CMK (cell line): ENCODE measurements around the gene INCA1.

Experiments
- DNase-seq: peaks from one replicate; pipeline ENCODE4 v3.0.0-alpha.2; 2010; ENCODE audit warnings: low read depth

The INCA1 gene

DNA sequence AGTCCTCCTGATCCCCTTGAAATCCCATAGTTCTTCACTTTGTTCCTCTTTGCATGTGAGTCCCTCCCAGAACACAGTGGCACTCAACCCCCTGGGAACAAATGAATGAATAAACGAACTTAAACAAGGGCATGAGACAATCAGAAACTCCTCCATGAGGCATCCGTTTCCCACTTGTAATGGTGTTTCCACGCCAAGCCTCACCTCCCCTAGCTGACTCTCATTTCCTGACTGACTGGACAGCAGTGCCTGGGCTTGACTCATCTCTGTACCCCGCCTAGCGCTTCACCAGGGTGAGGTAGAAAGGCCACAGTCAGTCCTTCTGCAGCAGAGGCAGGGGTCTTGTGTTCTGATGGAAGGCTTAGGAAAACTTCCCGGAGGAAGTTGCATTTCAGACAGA, 14.6 kb upstream of the INCA1 start:
- no peak for DNase-seq

DNA sequence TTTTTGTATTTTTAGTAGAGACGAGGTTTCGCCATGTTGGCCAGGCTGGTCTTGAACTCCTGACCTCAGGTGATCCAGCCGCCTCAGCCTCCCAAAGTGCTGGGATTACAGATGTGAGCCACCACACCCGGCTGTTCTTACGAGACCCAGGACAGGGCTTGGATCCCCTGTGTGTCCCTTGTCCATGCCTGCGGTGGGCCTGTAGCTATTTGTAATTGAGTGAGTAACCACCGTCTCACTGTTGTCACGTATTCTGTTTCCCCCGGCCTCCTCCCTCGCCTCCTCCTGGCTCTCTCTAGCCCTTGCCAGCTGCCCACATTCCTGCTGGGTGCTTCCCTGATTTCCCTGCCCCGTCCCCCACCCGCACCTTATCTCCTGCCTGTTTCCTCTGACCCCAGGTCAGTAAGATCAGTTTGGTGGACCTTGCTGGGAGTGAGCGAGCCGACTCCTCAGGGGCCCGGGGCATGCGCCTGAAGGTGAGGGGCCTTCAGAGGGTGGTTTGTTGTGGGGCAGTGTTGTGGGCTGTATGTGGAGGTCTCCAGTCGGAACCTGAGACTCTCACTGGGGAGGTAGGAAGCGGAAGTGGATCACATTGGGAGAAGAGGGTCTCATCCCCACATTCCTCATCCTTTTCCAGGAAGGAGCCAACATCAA, 6.0 kb upstream of the INCA1 start:
- DNase-seq = no peak

DNA sequence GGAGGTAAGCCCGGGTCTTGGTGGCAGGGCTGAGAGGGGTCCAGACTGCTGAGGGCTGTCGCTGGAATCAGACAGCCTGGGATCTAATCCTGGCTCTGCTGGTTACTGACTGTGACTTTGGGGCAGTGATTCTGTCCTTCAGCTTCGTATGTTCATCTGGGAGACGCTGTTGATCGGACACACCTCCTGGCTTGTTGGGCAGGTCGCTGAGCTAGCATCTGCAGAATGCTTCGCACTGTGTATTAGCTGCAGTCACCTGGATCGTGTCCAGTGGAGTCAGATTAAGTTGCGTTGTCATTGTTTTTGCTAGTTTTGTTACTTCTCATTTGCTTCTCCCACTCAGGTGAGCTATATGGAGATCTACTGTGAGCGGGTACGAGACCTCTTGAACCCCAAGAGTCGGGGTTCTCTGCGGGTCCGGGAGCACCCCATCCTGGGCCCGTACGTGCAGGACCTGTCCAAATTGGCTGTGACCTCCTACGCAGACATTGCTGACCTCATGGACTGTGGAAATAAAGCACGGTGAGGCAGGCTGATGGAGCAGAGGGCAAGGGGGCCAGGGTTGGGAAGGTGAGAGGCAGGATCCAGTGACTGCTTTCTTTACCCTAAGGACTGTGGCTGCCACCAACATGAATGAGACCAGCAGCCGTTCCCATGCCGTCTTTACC, 4.9 kb upstream of the INCA1 start:
- DNase-seq = no peak

DNA sequence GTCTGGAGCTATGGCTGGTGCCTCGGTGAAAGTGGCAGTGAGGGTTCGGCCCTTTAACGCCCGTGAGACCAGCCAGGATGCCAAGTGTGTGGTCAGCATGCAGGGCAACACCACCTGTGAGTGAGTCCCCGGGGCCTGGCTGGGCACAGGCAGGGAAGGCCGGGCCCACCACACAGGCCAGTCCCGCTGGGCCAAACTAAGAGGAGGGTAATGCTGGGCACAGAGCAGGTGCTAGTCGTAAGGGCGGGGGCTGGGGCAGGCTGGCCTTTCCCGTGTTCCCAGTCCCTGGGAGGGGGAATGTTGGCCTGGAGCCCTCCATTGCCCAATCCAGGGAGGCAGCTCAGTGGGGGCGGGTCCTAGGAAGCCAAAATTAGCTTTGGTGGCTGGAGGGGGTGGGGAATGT, 2.9 kb upstream of the INCA1 start:
- no peak for DNase-seq

DNA sequence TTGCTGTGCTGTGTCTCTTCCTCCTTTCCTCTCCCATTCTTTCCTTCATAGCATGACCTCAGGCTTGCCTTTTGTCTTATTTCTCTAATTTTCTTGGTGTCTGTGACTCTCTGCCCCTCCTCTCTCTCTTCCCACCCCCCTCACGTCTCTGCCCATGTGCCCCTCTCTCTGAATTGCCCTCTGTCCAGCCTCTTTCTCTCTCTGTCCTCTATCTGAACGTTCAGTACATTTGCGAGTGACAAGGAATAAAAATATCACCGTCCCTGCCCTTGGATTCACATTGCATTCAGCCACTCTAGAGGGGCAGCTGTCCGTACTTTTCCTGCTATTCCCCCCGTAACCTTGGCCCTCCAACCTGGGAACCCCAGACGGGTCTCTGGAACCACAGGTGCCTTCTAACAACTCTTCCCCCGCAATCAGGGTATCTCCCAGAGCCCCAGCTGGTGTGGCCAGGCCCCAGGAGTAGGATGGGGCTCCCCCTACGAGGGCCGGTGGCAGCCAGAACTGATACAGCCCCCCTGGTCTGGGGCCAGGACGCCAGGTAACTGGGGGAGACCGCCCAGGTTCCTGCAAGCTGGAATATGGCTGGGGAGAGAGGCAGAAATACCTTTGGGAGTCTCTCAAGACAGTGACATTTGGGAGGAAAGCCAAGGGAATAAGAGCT, 2.2 kb upstream of the INCA1 start:
- DNase-seq = no peak

DNA sequence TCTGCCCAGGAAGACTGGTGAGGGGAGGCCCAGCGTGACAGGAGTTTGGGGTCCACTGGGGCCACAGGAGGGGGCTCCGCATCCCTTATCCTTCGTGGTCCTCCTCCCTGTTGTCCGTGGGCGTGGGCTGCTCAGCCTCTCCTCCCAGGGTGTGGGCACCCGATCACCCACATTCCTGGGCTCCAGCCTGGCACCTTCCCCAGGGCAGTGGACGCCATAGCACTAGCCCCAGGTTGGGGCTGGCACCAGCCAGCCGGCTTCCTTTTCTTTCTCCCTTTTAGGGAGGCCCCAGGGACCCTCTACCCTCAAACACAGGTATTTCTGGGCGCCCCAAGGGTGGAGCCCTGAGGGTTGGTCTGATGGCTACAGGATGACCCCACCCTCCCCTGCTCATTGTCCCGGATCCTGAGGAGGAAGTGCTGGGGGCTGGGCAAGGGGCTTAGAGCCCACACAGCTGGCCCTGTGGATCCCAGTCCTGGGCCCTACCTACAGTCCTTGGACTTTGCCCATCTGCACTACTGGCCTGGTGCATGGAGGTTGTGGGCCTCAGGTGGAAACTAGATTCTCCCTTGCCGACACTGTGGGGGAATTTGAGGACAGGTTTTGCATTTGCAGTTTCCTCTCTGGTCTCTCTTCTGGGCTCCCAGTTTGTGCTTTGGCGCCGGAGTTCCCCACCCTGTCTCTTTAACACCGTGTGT, 1.6 kb upstream of the INCA1 start:
- DNase-seq = no peak

DNA sequence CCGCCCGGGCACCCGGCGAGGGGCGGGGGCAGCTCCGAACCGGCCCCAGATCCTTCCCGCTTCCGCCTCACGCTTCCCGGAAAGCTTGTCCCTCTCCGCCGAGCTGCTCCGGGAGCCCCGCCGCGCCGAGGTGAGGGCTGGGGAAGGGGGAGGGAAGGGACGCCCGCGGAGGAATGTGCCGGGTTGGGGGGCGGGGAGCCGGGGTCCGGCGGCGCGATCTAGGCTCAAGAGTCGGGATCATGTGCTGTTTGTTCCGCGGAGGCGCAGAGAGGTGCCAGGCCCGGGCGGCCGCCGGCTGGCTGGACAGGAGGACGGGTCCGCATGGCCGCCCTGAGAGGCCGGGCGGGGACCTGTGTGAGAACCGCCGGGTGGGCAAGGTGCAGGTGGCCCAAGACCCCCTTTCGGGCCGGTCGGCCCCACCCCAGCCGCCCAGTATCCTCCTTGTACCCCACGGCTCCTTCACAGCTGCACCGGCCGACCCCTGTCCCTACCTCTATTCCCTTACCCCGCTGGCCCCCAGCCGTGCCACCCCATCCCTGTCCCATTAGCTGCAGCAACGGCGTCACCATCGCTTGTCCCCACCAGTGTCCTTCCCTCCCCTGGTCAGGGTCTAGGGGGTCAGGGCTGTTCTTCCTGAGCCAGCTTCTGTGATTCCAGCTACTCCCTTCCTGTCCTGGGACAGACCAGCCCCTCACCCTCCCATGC, 857 bp upstream of the INCA1 start:
- DNase-seq = peak; percentile 11

DNA sequence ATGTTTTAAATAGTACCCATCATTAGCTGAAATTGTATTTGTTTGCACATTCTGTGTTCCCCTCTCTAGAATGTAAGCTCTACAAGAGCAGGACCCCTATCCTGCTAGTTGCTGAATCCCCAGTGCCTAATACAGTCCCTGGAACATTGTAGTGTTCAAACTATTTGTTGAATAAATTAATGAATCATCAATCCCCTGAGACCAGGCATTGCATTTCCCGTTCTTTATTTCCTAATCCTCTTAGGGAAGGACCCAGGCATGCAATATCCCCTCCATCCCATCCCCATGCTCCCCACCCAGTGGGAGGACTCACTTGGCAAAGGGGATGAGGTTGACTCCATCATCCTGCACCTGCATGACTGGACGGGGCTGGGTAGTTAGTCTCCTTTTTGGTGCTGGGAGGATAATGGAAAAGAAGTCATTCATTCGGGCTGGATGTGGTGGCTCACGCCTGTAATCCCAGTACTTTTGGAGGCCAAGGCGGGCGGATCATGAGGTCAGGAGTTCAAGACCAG, 3.2 kb downstream of the INCA1 start:
- no peak for DNase-seq

DNA sequence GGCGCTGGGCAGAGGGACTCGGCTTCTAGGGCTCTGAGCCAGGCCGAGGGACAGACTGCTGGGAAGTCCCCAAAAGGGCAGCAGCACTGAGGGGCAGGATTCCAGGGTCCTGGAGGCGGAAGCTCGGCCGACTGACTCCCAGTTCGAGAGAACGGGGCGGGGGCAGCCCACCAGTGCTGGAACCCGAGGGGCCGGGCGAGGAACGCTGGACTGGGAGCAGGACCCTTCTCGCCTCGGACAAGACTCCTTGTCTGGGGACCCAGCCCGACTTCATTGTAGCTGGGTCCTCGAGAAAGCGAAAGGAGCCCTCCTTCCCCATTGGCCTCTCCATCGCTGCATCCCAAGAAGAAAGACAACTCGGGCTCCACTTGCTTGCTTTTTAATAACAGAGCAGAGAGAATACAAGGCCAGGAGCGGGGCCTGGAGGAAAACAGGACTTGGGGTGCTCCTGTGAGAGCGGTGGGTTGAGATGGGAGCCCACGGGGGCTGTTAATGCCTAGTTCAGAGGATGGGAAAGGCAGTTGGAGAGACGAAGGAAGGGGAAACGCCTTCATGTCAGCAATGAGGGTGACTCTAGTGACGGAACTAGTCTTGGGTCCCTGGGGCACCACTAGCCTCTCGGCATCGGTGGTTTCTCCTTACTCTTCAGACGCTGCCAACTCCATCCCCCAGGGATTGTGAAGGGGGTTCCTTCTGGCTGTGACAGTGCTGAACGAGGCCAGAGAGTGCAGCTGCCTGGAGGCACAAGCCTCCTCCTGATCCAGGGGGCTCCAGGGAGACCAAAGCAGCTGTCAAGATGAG, 9.4 kb downstream of the INCA1 start:
- no peak for DNase-seq

DNA sequence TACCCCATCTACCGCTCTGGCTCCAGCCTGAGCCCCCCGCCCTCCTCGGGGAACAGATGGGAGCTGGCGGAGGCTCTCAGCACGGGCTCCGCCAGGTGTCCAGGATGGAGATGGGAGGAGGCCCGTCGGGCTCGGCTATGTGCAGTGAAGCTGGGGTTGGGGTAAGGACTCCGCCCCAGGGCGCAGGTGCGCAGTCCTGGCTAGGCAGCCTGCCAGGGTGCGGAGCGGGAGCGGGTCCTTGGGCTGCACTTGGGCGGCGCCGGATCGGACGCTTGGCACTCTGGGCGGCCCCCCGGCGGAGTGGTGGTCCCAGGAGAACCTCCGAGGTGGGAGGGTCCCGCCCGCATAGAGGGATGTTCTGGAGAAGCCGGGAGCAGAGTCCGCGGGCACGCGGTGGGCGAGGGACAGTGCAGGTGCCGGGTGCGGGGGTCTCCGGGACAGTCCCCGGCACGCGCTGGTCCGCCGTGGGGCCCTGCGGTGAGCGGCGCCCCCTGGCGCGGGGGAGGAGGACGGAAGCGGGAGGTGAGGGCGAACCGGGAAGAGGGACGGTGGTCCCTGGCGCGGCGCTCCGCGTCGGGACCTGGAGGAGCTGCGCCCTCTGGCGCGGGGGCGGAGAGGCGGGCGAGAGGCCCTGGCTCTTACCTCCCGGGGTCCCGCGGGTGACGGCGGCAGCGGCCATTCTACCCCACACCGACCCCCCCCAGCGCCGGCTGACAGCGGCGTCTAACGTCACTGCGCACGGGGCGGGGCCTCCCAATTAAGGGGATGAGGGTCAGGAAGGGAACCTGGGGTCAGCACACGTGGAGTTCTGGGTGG, 10.2 kb downstream of the INCA1 start, which contains the start of gene CAMTA2:
CAMTA2 (minus strand) TSS at position 725 of the 816 bp plus-strand sequence. CDS start 1,453 bp downstream, outside the sequence.
- DNase-seq = peak; percentile 75

DNA sequence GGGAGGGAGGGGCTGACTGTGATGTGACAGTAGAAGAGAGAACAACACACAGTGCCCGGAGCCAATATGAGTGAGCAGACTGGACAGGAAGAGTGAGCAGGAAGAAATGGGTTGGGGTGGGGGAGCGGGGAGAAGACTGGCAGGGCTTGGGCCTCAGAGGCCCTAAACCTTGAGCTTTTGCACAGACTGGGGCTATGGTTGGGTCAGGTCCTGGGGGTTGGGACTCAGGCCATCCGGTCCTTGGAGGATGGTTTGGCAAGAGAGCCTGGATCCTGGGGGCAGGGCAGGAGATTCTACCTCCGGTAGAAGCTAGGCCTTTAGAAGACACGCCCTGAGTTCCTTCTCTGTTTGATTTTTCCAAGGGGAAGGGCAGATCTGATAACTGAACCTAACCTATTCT, 10.9 kb downstream of the INCA1 start:
- DNase-seq = no peak

DNA sequence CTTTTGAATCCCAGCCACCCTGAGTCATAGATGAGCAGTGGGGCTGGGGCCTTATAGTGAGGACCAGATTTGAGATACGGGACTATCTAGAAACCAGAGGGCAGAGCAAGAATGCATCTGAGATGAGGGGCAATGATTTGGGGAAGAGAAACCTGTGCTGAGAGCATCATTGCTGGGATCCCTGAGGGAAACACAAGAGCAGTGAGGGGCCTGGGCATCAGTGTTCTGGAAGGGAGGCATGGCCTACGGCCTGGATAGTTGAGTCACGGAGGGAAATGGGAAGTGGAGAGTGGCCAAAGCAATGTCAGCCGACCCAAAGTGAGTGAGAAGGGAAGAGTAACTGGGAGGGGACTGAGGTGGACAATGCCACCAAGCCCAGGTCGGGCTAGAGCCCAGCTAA, 15.0 kb downstream of the INCA1 start:
- no peak for DNase-seq

DNA sequence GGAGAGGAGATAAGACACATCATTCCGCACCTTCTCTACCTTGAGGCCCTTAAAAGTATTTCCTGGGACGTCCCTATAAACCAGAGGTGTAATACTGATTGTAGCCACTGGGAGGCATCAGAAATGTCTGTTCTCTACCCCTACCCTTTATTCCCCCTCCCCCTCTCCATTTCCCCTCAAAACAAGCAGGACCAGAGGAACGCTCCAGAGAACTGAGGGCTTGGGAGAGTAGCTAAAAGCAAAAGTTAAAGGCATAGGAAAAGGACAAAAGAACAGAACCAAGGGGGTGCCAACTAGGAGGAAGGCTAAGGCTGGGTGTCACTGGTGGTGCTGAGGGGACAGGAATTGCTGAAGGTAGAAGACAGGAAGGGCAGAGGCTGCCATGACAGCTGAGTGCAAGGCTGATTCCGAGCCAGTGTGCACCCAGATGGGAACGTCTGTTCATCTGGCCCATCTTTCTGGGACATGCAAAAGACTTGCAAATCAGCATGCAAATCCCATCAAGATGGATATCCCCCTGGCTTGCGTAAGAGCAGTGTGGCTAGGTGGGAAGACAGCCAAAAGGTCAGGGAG, 16.6 kb downstream of the INCA1 start:
- DNase-seq = no peak

DNA sequence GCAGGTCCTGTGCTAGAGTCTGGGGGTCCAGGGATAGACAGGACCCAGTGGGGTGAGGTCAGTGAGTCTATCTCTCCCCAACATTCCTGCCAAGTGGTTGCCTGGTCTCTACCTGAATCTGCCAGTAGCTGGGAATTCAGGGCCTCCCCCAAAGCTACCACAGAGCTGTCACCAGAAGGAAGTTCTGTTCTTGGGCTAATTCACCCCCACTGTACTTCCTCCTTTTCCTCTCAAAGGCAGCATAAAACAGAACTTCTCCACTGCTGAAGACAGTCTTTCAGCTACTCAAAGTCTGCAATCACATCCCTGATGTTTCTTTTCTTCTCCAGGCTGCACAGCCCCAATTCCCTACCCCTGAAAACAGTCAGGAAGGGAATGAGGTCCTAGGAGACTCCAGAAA, 18.6 kb downstream of the INCA1 start:
- DNase-seq = no peak

DNA sequence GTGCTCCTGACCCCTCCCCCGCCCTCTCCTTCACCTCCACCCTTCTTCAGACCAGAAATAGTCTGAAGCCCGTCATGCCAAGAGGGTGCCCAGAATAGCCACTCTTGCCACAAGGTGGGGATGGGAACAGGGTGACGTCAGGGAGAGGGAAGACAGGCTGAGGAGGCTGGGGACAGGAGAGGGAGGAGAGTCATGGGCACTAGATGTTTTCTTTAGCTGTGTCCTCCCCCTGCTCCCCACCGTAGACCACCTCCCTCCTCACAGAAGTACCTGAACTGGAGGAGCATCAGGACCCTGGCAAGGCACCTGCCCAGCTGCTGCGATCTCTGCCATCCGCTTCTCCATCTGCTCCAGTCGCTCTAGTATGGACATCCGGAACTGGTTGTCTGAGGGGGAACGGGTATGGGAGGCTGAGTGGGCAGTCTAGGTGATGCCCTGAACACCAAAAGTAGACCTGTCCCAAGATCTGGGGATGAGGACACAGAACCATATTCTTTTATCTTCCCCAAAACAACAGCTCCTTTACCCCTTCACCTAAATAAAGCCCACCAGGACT, 23.1 kb downstream of the INCA1 start:
- no peak for DNase-seq

DNA sequence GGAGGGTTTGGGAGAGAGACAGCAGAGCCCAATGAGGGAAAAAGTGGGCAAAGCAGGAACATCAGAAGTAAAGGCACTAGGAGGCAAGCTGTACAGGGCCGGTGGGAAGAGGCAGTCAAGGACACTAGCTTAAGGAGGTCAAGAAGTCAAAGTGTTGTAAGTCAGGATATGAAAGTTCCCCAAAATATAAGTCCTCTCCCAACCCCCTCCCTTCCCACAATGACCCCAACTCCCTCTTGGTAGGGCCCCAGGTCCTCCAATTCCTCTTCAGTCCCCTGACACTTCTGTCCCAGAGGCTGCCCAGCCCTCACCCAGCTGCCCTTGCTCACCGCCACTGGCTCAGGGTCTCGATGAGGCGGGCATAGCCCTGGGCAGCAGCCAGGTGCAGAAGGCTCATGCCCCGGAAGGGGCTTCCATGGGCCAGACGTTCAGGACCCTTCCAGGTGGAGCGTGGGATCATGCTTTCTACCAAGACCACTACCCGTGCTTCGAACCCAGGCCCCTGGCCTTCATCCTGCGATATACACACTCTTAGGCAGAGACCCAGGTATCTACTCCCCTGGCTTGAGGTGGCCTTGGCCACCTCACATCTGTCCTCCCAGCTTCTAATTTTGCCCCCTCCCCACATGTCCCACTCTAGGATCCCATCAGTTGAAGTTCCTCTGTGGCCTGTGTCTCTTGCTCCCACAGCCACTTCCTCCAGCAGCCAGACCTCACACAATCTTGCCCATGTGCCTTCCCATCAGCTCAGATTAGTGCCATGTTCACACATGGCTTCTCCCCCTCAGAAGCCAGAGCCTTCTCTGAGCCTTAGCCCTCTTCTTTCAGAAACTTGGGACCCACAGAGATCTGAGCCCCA, 23.8 kb downstream of the INCA1 start:
- no peak for DNase-seq

DNA sequence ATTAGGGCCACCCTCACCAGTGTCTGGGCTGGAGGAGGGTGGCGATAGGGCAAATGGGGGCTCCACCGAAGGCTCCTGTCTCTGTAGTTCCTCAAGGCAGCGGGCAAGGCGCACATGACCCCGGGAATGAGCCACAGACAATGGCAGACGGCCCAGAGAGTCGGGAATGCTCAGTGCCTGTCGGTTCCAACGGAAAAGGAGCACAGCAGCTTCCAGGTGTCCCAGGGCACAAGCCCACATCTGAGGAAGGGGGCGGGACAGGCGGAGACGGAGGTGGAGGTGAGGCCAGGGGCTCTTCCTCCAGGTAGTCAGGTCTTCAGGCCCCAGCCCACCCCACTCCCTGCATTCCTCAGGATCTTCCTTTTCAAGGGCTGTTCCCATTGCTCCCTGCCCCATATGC, 24.6 kb downstream of the INCA1 start:
- no peak for DNase-seq

DNA sequence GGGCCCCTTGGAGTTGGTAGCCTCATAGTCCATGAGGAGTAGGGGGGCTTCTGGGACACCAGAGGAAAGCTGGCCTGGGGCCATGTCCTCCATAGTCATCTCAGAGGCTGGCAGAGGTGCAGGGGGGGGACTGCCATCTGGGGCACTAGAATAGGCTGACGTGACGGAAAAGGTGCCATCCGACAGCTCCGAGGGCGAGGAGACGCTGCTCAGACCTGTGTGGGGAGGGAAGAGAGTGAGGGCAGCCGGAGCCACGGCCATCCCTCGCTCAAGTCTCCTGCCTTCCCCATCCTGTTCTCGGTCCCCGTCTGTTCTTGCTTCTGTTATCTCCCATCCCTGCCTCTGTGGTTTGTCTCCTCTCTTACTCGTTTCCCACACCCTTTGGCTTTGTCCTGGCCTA, 25.0 kb downstream of the INCA1 start:
- no peak for DNase-seq

DNA sequence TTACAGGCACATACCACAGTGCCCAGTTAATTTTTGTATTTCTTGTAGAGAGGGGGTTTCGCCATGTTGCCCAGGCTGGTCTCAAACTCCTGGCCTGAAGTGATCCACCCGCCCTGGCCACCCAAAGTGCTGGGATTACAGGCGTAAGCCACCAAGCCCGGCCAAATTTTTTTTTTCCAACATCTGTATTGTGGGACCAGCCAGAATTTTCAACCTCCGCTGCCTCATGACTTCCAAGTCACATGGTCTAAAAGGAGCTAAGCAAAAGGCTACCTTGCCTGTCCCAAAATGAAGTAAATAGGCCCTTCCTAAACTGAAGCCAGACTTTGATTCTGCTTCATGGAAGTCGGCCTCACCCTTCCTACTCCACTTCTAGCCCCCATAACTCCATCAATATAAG, 25.5 kb downstream of the INCA1 start:
- no peak for DNase-seq
